NCI-H69 (cell line): Measurements from ENCODE around the gene ANKRD17.
A peak's percentile ranks its signal among the peaks of the same experiment; 100 is the strongest.

Source experiments
- DNase-seq: peaks from one replicate; lab custom pipeline; 2025; lab: John Stamatoyannopoulos, UW

The ANKRD17 gene

GRCh38 chr4:73127839-73128453 is 130.7 kb downstream of the ANKRD17 start:
- DNase-seq, result peak; percentile 0

- no peak for DNase-seq
Measured at GRCh38 chr4:73109493-73109892, 149.1 kb downstream of the ANKRD17 start.

DNA sequence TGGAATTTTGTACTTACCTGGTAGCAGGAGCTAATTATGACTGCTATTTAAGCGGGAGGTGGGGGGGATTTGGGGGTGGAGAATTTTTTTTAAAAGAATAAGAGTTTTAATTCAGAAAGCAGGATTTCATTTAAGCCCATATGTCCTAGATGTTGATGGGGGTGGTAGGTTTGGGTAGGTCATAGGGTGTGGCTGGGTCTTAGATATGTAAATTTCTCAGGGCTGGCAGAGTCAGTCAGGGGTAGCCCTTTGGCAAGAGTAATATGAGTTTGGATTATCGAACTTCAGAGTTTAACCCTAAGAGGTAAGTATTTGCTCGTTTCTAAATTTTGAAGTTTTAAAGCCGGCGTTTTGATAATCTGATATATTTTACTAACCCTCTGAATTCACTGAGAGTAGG is 153.9 kb downstream of the ANKRD17 start:
- no peak for DNase-seq

GRCh38 chr4:73103799-73104503 is 154.6 kb downstream of the ANKRD17 start:
- no peak for DNase-seq

DNA sequence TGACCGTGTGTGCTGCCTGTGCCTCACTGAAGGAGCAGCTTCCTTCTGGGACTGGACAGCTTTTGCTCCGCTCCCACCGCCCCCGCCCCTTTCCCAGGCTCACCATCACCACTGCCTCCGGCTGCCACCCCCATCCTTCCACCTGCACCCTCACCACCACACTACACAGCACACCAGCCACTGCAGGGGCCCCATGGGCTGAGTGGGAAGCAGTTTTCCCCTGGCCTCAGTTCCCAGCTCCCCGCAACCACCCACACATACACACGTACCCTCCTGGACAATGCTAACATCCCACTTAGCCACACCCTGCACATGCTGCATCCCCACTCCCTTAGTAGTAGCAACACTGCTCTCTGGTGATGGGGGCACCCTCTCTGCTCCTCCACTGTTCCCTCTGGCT is 159.5 kb downstream of the ANKRD17 start:
- no peak for DNase-seq

DNA sequence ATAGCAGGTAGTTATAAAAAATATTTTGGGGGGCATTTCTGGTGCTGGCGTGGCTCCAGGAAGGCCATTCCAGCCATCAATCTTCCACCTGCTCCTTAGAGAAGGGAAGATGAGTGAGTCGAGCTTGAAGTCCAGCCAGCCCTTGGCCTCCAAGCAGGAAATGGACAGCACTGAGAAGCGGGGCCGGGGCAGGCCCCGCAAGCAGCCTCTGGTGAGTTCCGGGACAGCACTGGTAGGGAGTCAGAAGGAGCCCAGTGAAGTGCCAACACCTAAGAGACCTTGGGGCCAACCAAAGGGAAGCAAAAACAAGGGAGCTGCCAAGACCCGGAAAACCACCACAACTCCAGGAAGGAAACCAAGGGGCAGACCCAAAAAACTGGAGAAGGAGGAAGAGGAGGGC is 159.9 kb downstream of the ANKRD17 start:
- no peak for DNase-seq

DNA sequence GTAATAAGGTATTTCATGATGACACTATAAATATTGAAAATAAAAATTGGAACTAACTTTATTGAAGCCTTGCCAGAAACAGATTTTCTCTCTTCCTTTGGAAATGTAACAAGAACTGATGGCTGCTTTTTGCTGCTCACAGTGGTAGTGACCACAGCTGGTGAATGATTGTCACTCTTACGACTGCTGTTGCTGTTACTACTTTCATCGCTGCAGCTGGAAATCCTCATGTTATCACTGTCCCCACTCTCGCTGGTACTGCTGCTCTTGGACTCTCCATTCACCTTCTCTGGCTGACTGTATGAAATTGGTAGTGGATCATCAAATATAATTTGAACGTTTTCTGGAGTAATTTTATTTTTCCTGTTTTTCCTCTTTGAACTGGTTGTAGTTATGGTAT is 160.6 kb downstream of the ANKRD17 start:
- DNase-seq, result no peak

GRCh38 chr4:73092868-73093267 is 165.7 kb downstream of the ANKRD17 start:
- no peak for DNase-seq

GRCh38 chr4:73090738-73091137 is 167.9 kb downstream of the ANKRD17 start:
- no peak for DNase-seq

- no peak for DNase-seq
Measured at GRCh38 chr4:73087871-73088270, 170.7 kb downstream of the ANKRD17 start.

- no peak for DNase-seq
Measured at GRCh38 chr4:73086095-73086868, 172.3 kb downstream of the ANKRD17 start.

GRCh38 chr4:73080789-73081188 is 177.8 kb downstream of the ANKRD17 start:
- no peak for DNase-seq

- no peak for DNase-seq
Measured at GRCh38 chr4:73075832-73076231, 182.8 kb downstream of the ANKRD17 start.

- DNase-seq, result peak; percentile 73
Measured at GRCh38 chr4:73070074-73070390, 188.6 kb downstream of the ANKRD17 start.

- DNase-seq, result peak; percentile 97
Measured at GRCh38 chr4:73069338-73070073, 189.1 kb downstream of the ANKRD17 start, which contains the start of gene COX18. COX18 (minus strand) TSS chr4:73069716; CDS start chr4:73069649, 67 bp downstream.

- peak; percentile 52 for DNase-seq
Measured at GRCh38 chr4:73068491-73069337, 189.9 kb downstream of the ANKRD17 start.

DNA sequence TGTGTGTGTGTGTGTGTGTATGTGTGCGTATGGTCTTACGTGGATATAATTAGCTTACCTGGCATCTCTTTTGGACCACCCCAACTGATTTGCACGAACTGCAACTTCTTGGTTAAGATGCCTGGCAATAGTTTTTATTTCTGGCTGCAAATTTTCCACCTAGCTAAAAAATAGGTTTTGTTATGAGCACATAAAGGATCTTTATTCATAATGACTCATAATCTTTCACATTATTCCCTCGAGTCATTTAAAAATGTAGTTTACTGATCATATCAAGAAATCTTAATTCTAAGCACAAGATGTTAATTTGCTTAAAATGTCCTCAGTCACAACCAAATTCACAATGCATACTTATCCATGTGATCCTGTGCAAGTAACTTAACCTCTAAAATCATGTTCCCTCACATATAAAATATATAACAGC is 190.6 kb downstream of the ANKRD17 start:
- DNase-seq, result peak; percentile 11

DNA sequence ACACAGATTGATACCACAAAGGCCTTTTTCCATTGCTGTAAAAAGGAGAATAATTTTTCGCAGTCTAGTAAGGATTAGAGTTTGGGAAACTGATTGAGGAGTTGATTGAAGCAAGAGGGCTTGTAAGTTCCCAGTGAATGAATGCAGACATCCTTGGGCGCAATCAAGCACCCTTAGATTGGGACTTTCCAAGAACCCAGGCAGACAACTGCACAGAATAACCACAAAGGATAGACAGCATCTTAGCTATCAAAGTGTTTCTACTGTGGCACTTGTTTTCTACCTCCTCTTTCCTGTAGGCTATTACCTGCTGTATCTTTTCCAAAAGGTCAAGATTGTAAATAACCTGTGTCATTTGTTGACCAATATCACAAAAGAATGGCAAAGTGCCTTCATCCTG is 191.7 kb downstream of the ANKRD17 start:
- no peak for DNase-seq

DNA sequence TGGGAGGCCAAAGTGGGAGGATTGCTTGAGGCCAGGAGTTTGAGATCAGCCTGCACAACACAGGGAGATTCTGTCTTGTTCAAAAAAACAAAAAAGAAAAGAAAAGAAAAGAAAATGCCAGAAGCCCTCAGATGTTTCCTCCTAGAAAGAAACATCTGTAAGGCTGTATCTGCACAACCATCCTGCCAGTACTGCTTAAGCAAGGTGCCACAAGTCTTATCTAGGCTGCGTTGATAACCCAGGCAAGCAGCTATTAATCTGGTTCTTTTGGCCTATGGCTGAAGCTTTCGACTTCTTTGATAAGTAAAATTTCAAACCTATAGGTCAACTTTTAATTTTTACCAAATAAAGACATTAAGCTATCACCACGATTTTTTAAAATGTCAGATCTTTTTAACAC is 192.2 kb downstream of the ANKRD17 start:
- DNase-seq, result no peak

DNA sequence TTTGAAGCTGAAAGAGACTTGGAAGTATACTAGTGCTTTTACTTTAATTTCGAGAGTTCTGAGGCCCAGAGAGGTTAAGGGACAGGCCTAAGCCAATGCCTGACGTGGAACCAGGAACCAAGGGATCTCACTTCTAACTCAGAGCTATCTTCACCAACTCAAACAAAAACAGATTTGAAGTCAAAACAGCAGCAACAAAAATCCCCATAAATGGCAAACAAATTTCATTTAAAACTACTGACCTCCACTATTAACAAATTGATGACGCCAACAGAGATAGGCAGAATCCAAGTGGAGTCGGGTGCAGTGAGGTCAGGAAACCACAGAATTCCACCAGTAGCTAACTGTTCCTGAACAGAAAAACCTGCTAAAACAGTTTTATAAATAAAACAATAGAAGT is 194.1 kb downstream of the ANKRD17 start:
- DNase-seq, result no peak

DNA sequence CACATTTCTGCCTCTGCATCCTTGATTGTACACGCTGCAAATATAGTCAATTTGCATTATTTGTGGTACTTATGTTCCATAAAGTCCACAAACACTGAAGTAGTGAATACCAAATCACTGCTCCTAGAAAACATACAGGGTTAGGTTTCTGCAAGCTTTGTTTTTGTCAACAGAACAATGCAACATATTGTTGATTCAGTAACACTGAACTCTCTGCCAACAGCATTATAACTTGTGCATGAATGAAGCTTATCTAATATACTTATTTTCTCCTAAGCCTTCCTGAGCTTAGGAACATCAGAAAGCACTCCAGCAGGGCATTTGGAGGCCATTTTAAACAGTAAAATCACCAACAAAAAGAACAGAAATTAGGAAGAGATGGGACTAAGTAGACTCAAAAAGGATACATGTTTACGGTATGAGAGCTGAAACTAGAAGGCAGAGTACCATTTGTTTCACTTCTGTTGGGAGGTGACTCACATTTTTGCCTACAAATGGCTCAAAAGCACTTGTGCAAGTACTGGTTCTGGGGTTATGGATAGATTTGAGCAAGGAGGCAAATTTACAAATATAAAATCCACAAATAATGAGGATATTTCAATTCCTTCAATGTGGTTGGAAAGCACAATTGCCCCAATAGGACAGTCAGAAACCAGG is 203.2 kb downstream of the ANKRD17 start:
- DNase-seq, result no peak
